HG03521 (cell line): ENCODE data around the gene FLT3.
A peak's percentile ranks its signal among the peaks of the same experiment; 100 is the strongest.
"Not testable (repeated sequence)": the region's sequence is repeated elsewhere in the genome, so short reads cannot be mapped to it uniquely, and the experiment has no call there.

Experiments used
- ATAC-seq: cut with Tn5 transposase; IDR thresholded peaks from one replicate; pipeline ENCODE4 v1.9.1; 2021; ENCODE audit warnings: mild to moderate bottlenecking, moderate library complexity; ENCODE audit not compliant: unreplicated experiment

Gene FLT3

DNA sequence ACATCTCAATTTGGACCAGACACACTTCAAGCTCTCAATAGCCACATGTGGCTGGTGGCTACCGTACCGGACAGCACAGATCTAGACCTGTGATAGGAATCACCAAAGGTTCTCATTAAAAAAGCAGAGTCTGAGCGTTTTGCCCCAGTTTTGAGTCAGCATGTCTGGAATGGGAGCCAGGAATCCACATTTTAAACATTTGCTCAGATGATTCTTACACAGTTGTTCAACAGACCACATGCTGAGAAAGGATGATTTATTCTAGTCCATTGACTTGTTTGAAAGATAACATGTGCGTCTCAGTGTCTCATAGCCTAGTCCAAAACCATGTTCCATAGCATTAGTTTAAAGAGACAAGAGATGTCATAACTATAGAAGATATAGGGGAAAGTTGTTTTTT lies 53.4 kb downstream of the FLT3 start:
- no peak for ATAC-seq

DNA sequence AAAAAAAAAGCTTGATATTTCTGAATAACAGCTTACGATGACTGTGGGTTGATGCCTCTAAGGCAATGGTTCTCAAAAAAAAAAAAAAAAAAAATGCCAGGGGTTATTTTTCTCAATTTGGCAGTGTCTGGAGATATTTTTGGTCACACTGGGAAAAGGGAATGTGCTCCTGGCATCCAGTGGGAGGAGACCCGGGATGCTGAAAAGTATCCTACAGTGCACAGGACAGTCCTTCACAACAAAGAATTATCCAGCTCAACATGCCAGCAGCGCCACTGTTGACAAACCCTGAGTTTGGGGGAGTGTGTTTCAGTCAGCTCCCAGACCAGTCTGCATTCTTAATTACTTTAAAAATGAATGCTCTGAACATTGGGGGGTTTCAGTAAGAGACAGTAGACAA lies 54.5 kb downstream of the FLT3 start:
- ATAC-seq: no peak

DNA sequence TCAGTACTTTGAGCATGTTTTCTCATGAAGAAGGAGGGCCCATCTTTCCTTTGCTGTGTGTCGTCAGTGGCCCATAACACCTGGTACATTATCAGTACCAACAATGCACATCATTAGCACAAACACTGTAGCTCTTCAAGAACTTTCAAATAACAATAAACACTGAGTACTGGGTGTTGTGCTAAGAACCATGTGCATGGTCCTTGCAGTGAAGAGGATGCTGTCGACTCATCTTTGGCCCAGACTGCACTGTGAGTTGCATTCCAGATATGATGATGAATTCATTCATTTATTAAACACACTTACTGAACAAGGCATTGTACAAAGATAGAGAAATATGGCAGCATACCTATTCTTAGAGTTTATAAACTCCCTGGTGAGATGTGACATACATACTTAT lies 55.8 kb downstream of the FLT3 start:
- ATAC-seq: no peak

DNA sequence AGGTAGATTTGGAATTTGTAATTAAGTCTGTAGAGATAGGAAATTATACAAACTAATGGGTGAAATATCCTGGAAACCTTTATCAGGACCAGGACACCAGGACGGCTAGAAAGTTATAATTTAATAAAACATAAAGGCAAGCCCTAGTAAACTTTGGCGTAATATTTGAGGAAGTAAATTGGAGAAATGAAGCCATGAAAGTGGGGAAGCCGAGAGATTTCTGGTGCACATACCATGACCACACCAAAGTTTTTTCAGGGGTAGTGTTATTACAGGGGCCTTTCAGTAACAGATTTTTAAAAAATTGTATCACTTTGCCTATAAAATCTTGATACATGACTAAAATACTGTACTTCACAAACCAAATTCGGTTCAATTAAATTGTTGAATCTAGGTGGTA lies 57.2 kb downstream of the FLT3 start:
- ATAC-seq: no peak

DNA sequence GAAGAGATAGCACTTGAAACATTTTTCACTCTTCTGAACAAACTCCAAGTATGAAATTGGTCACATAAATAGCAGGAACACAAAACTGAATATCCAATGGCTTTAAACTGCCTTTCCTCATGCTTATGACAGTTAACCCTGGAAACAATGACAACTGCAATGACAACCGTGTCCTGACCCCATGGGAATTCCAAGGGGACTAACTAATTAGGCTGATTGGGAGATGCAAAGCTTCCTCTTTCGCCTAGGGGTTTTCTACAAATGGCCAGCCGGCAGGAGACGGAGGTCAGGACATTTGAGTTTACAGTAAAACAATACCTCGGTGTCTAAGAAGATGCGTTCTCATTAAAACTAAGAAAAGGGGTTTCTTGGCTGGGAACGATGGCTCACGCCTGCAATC lies 58.9 kb downstream of the FLT3 start:
- no peak for ATAC-seq

DNA sequence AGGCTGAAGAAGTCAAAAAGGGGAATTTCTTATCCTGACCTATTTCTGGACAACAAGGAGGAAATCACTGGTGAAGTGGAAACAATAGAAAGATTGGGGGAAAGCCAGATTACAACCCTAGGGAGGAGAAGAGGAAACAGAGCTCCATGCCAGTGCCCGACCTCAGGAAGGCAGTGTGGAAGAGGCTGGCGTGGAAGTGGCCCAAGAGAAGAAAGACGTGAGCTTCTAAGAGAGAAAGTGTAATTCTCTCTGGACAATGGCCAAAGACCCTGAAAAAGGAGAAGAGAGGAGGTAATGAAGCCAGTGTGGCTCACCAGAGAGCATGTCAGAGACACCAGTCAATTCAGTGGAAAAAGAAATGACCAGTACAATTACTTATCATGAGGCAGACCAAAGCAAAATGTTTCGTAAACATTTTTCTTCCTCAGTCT lies 59.3 kb downstream of the FLT3 start:
- ATAC-seq: no peak

DNA sequence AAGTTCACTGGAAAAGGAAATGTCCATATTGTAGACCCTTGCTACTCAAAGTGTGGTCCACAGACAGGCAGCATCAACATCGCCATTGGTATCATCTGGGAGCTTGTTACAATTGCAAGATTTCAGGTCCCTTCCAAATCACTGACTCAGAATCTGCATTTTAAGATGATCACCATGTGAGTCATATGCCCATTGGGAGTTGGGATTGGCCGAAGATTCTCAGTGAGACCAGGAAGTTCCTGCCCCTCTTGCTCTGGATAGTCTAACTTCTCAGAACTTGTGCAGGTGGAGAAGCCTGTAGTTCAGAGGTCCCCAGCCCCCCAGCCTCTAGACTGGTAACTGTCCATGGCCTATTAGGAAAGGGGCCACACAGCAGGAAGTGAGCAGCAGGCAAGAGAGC lies 63.0 kb downstream of the FLT3 start:
- ATAC-seq: no peak

DNA sequence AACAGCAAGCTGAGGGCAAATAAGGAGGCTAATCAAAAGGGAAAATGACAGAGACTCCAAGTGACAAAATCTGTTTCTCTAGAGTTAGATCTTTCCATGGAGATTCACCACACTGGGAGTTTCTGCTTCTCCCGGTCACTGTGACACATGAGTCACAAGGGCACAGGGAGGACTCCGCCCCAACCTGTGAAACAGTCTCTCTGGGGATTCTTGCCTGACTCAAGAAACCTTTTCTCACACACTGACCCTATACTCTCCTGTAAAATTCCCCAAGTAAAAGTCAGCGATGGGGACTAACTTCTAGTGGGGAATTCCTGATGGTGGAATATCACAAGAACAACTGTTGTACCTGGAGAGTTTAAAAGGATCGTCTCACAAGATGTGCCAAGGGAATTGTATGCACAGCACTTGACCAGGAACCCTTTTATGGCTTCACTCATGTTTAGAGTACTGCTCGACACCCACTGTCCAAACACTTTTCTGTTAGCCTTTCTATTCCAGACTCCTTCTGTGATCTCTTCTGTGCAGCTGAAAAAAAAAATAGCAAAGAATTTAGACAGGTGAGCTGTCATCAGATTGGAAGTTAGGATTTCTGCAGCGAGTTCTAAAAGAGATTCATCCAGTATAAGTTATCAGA lies 65.1 kb downstream of the FLT3 start:
- no peak for ATAC-seq

DNA sequence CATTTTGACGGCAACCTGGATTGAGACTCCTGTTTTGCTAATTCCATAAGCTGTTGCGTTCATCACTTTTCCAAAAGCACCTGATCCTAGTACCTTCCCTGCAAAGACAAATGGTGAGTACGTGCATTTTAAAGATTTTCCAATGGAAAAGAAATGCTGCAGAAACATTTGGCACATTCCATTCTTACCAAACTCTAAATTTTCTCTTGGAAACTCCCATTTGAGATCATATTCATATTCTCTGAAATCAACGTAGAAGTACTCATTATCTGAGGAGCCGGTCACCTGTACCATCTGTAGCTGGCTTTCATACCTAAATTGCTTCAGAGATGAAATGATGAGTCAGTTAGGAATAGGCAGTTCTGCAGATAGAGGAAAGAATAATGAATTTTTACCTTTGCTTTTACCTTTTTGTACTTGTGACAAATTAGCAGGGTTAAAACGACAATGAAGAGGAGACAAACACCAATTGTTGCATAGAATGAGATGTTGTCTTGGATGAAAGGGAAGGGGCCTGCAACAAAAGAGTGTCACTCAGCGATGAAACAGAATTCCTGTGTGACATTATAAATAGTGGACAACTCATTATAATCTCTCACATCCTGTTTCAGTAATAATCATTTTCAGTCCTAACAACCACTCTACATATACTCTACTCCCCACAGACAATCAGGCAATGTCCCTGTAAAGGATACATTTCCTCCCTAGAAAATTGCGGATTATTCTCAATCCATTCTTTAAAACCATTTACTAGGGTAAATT lies 66.3 kb downstream of the FLT3 start:
- no peak for ATAC-seq

DNA sequence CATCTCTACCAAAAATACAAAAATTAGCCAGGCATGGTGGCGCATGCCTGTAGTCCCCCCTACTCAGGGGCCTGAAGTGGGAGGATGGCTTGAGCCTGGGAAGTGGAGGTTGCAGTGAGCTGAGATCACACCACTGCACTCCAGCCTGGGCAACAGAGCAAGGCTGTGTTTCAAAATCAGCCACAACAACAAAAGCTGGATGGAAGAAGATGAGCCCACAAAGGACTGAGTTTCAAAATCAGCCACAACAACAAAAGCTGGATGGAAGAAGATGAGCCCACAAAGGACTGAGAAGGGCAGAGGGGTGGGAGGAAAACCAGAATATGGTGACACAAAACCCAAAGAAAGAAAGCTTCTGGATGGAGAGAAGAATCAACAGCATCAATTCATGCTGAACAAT lies 67.9 kb downstream of the FLT3 start:
- not testable (repeated sequence) for ATAC-seq

DNA sequence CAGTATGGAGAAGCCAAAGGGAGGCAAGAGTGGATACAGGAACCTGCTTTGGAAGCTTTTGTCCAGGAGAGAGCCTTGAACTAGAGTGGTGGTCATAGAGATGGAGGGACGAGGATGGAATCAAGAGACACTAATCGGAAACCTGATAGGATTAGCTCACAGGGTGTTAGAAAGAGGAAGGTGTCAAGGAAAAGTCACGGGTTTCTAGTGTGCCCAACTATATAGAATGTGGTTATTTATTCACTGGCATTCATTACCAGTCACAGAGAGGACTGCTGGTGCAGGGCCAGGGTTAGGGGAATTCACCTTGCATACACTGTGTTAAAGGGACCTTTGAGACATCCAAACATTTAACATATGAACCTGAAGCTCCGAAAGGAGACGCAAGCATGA lies 68.5 kb downstream of the FLT3 start:
- no peak for ATAC-seq

DNA sequence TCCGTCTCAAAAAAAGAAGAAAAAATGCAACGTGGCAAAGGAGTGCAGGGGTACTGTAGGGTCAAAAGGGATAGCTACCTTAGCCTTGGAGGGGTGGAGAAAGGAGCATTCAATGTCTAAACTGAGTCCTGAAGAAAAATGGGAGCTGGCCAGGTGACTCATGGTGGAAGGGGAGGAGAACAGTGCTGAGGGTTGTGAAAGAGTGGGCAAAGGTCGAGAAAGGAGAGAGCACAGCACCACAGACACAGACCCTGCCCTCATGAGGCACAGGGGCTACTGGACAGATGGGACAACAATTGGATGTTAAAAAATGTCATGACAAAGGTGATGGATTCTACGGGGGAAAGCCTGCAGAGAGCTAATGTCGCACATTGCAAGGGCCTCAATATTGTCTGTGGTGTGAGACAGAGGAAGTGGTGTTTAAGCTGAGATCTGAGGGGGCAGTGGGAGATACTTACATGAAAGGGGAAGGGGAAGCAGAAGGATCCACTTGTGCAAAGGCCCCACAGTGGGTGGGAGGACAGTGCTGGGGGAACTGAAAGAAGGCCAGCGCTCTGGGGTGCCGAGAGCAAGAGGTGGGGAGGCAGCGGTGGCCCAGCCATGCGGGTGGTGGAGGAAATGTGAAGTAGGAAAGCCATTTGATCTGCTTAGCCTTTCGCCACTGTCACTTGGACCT lies 69.0 kb downstream of the FLT3 start:
- ATAC-seq: no peak

DNA sequence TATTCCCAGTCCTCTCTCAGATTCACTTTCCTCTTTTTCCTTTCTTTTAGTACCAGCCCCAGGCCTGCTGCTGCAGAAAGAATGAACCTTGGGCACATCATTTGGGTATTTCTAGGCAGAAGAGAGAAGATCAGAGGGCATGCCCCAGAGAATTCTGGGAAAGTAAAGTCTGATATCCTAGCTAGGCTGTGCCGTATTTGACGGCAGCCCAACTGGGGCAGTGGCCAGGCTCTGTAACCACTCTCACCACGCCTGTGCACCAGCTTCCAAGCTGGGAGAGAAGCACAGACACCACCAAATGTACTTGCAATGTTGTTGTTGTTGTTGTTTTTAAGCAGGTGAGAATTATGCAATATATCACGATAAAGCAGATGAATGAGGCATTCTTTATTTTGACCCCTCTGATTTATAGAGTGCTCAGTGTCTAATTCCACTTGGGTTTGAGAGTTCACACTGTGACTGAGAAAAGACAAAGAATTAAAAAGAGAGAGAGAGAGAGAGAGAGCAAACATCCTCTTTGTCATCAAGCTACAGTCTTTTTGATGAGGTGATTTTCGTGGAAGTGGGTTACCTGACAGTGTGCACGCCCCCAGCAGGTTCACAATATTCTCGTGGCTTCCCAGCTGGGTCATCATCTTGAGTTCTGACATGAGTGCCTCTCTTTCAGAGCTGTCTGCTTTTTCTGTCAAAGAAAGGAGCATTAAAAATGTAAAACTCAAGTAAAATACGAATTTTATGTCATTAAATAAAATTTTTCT lies 72.6 kb downstream of the FLT3 start:
- no peak for ATAC-seq

DNA sequence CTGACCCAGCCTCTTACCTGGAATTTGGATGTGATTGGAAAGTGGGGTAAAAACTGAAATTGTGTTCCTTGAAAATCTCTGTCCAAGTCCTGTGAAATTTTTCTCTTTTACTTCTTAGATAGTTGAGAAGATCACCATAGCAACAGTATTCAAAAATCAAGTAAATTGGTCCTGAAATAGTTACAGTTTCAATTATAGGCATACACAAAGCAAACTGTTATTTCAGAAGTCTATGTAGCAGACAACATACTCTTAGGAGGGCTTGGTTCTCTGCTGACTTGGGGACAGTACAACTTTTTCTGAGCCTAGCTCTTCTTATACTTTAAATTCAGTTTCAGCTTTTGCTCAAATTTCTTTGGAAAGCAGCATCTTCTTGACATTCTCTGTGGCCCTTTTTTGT lies 73.3 kb downstream of the FLT3 start:
- ATAC-seq: no peak

DNA sequence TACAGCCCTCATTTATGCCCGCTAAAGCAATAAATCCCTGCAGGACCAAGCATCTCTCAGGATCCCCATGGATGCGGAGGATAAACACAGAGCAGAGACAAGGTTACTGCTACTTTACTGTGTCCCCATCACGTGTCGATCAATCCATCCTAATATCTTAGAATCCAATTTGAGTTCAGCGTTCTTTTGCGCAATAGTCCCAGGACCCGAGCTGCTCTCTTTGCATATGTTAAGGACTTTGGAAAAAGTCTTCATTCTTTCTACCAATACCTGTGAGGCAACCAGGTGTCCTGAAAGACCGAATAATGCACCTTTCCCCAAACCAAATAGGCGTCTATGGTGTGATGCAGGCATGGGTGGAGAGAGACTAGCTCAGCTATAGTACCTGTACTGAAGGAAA lies 73.9 kb downstream of the FLT3 start:
- ATAC-seq: no peak

DNA sequence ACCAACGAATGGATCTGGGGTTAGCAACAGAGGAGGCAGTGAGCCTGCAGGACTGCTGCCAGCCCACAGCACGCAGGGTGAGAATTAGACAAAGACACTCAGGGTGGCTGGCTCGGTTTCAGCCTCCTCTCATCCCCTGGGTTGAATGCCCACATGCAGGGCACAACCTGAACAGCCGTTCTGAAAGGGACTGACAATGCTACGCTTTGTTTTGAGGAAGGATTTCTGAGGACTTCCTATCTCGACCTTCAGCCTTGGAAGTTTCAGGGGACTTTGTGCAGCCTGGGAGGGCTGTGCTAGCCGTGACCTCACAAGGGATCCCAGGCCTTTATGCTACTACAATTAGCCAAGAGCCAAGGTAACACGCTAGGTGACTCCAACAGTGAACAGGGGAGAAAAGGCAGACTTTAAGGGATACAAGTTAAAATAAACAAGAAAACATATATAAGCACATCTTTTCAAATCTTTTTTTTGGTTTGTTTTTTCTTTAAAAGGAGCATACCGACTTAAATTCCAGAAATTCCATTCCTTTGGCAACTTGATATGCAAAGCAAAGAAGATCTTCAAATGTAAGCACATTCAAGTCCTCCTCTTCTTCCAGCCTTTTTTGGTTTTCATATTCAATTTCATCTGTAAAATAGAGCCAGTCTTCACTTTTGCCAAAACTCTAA lies 77.4 kb downstream of the FLT3 start:
- no peak for ATAC-seq

DNA sequence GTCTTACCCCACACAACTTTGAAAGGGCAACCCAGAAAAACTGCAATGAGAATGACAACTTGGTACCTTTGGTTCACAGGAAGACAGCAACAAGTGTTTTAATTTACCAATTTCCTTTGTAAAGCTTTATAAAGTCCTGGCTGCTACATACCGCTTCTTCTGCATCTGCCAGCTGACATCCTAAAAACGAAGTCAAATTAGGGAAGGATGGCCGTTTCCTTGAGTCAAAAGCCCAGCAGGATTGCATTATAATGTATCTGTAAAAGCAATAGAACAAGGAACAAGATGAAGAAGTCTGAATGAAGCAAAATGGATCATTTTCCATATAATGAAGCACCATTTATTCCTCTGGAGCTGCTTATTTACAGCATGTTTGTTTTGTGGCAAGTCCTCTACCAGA lies 86.1 kb downstream of the FLT3 start:
- ATAC-seq: no peak

DNA sequence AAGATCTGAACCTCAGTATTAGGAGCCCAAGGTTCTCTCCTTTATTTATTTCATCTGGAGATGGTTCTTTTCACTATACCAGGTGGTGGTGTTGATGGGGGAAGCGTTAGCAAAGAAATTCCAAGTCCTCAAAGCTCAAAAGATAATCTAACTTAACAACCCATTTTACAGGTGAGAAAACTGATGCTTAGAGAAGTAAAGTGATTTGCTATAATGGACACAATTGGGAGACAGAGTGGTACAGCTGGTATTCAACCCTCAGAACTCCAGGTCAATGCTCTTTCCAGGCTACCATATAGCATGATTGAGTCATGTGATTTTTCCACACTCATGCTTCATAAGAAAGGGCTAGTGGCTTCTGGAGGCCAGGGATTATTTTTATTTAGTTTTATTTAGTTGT lies 86.9 kb downstream of the FLT3 start:
- ATAC-seq: no peak

DNA sequence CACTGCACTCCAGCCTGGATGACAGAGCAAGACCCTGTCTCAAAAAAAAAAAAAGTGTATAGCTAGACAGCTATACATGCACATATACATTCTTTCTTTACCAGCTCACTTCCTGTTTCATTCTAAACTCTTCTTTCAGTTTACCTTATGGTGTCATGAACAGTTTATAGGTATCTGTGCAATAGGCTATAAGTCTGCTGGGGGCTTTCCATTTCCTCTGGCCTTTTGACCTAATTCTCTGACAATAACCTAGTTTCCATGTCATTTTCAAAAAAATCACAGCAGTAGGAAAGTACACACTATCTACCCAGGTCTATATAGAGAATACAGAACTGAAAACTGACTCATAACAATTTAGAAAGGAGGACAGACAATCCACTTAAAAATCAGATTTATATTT lies 87.5 kb downstream of the FLT3 start:
- peak; percentile 80 for ATAC-seq

DNA sequence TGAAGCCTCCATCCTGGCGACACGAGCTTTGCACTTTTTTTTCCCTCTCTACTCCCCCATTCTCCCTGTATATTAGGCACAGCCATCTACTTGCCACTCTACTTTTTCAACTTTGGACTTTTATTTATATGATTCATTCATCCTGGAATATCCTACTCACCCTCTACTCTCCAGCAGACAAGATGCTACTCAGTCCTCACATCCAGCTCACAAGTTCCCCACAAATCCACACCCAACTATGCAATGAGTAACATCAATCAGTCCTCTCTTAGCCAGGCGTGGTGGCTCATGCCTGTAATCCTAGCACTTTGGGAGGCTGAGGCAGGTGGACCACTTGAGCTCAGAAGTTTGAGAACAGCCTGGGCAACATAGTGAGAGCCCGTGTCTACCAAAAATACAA lies 88.0 kb downstream of the FLT3 start:
- no peak for ATAC-seq

DNA sequence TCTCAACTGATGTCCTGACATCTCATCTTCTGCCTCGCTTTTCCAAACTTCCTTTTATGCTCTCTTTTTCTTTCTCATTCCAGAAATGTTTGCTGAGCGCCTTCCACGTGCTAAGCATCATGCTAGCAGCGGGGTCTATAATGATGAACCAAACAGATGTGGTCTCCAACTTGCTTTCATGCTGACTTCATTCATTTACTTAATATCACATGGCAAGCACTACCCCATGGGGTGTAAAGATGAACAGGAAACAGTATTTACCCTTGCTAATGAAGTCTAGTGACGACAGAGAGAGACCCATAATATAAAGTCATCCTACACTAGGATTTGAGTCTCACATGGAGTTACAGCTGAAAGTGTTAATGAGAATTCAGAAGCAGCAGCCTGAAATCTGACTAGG lies 90.3 kb downstream of the FLT3 start:
- ATAC-seq: no peak
